Activated T-helper 1 cell treated with Interleukin-2 at 50 U/mL for 16 hours (primary cell): ENCODE results near the gene C16orf96.

Experiments used
- DNase-seq: peaks from one replicate; pipeline ENCODE4 v3.0.0-alpha.2; 2020; ENCODE audit warnings: low read depth

C16orf96 gene

DNA sequence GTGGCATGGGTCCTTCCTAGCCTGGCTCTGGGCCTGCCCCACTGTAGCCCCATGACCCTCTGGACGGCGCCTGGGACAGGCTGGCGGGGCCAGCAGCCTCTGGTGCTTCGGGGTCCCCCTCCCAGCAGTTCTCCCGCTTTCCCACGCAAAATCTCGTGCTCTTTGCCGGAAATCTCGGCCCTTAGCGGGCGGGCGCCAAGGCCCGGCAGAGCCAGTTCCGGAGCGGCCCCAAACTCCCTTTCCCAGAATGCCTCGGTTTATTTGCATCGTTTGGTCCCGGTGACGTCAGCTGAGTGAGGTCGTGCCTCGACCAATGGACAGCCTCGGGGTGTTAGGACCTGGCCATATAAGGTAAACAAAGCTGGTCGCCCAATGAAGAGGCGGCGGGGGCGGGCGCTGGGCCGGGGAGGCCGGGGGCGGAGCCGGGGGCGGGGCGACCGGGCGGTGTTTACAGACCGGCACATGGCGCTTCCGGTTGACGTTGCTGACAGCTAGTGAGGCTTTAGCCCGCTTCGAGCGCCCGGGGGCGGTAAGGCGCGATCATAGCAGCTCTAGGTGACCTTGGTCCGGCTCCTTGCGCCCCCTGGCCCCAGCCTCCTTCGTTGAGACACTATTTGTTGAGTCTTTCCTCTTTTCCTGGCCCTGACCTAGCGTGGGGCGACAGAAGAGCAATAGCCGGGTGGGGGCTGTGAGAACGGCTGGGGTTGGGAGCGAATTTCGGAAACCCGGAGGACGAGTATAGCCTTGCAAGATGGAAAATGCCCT is 60.1 kb downstream of the C16orf96 start:
- peak; percentile 97 for DNase-seq

DNA sequence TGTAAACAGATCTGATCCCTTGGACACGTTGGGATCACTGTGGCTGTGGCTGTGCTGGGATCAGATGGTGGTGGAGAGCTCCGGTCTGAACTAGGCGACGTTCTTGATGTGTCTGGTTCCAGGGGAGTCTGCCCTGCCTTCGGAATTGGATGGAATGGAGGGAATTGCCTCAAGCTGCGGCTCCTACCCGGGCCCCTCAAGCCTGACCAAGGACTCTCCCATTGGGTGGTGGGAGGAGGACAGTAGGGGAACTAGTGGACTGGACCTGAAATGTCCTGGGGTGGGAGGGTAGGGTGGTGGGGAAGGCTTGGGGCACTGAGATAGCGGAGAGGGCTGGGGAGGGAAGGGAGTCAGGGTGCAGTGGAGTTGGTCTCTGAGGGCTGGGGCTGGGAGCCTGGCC is 61.7 kb downstream of the C16orf96 start:
- no peak for DNase-seq

DNA sequence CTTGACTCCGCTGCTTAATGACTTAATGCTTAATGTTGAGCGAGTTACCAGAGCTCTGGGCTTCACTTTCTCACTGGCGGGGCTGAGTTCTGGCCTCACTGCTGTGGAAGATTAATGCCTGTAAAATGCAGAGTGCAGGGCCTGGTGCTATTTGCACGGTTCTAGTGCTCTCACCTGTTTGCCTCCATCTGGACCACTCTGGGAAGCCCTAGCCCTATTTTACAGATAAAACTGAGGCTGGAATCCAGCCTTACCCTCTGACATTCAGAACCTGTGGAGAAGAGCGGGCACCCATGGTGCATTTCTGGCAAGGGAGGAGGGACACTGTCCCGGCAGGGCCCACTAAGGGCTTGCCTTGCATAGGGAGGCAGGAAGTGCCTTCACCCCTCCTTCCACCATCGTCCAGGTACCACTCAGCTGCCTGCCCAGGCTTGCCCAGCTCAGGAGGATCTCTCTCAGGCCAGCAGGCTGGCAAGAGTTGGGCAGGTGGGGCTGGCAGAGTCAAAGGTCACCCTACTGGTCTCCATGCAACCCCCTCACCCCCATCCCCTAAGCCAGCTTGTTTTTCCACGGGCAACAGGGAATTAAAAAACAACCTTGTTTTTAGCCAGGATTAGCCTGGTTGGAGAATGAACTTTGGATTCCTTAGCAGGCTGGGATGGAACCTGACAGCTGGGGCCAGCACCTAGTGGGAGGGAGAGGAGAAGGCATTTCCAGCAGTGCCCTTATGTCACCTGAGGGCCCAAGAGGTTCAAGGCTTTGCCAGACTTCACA is 62.7 kb downstream of the C16orf96 start:
- DNase-seq, result no peak

DNA sequence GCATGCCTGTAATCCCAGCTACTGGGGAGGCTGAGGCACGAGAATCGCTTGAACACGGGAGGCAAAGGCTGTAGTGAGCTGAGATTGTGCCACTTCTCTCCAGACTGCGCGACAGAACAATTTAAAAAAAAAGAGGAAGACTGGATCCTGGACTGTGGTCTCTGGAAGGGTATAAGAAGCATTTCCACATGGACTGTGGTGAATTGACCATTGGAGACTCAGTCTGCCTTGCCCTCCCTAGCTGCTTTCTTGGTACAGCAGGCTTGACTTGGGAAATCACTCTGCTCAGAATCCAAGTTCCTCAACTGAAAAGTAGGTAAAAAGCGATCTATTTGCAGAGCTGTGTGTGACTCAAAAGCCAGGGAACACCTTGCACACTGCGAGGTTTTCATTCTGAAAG is 67.5 kb downstream of the C16orf96 start:
- no peak for DNase-seq

DNA sequence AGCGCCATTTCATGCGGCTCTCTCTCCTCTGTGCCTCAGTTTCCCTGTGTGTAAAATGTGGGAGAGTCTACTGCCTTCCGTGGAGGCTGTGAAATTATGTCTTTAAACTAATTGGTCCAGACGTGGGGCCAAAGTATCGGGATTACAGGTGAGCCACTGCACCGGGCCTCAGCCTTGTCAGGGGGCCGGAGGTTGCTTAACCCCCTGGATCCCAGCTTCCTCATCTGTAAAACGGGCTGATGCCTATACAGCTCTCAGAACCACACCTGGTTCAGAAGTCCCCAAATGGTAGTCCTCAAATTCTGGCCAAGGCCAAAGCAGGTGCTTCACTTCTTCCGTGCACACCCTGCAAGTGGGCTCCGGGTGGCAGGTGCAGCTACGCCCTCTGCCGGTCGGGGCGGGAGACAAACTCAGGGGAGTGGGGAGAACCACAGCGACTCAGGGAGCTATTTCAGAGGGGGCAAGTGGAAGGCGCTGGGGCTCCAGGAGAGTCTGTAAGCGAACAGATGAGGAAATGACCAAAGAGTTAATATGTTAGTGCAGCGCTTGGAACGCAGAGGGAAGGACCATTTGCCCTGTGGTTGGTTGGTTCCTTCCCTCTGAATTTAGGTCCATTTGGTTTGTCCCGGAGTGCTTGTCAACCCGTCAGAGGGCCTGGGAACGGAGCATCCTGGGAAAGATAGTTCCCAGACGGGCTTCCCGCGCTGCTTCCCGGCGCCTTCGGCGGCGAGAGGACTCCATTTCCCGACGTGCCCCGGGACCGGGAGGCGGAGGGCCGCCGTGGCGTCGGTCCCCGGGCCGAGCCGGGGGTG is 68.1 kb downstream of the C16orf96 start, which contains the start of gene MGRN1:
Gene MGRN1, plus strand, starts transcription at position 812 of the 812 bp plus-strand sequence. CDS start 135 bp downstream, outside the sequence.
- peak; percentile 86 for DNase-seq

DNA sequence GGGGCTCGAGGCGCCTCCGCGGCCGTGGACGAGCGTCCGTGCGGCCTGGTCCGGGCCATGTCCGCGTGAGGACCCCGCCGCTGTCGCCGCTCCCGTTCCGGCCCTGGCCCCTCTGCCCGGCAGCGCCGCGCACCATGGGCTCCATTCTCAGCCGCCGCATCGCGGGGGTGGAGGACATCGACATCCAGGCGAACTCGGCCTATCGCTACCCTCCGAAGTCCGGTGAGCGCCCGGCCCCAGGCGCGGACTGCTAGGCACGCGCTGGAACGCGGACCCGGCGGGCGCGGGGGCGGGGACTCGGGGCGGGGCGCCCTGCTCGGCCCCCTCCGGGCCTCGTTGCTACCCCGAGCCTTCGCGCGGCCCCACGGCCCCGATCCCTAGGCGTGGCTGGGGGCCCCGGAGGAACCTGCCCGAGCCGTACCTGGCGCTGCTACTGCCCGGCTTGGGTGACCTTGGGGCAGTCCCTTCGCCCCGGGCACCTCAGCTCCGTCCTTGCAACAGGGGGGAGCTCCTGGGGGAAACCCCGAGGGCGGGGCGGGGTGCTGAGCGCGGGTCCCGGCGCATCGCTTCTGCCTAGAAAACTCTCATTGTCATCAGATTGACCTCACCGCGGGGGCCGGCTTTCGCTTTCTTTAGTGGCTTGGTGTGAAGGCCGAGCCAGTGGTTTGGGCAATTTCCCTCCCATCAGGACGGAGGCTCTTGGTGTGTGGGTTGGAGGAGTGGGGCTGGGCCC is 68.9 kb downstream of the C16orf96 start:
- peak; percentile 30 for DNase-seq

DNA sequence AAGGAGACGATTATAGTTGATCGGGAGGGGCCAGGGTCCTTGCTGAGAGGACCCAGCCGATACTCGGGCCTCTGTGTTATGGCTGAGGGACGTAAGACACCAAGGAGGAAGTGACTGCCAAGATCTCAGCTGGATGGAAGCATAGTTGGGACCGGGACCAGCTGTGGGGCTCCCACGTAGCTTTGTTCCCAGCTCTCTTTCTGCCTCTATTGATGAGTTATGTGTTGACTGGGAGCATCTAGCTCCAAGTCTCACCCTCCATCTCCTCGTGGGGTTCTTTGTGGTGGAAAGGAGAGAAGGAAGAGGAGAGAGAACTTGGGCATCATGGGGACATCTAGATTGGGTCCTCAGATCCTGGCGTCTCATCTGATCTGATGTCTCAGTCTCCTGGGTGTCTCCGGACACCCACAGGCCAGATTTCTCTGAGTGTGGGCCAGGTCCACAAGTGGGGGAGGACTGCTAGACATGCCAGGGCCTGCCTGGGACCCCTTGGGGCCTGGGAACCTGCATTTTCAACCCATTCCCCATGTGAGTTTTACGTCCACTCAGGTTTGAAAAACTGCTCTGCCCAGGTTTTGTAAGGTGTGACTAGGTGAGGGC is 69.5 kb downstream of the C16orf96 start:
- no peak for DNase-seq

DNA sequence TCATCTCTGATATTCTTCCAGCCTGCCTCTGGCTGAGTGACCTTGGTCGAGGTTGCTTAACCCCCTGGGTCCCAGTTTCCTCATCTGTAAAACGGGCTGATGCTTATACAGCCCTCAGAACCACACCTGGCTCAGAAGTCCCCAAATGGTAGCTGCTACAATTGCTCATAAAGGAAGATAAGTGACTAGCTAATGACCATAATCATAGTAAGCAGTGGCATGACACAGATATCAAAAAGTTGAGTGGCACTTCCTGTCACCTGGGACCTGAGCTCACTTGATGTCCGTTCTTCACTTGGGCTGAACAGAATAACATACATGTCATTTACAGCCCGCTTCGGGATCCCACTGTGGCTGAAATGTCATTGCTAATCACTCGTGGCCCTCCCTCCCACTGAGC is 70.3 kb downstream of the C16orf96 start:
- DNase-seq, result no peak

DNA sequence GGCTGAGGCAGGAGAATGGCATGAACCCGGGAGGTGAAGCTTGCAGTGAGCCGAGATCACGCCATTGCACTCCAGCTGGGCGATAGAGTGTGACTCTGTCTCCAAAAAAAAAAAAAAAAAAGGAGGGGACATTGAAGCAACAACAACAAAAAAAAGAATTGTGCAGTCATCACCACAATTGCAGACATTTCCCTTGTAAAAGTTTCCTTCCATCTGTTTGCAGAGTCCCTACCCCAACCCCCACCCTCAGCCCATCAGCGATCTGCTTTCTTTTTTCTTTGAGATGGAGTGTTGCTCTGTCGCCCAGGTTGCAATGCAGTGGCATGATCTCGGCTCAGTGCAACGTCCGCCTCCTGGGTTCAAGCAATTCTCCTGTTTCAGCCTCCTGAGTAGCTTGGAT is 72.1 kb downstream of the C16orf96 start:
- no peak for DNase-seq

DNA sequence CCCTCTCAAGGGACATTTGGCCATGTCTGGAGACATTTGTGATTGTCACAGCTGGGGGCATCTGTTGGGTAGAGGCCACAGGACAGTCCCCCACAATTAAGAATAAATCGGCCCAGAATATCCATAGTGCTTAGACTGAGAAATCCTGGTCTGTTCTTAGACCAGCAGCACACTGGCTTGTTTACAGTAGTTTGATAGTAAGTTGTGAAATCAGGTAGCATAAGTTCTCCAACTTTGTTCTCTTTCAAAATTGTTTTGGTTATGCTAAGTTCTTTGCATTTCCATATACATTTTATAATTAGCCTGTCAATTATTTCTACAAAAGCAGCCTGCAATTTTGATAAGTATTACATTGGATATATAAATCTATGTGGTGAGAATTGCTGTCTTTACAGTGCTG is 75.3 kb downstream of the C16orf96 start:
- DNase-seq, result no peak

DNA sequence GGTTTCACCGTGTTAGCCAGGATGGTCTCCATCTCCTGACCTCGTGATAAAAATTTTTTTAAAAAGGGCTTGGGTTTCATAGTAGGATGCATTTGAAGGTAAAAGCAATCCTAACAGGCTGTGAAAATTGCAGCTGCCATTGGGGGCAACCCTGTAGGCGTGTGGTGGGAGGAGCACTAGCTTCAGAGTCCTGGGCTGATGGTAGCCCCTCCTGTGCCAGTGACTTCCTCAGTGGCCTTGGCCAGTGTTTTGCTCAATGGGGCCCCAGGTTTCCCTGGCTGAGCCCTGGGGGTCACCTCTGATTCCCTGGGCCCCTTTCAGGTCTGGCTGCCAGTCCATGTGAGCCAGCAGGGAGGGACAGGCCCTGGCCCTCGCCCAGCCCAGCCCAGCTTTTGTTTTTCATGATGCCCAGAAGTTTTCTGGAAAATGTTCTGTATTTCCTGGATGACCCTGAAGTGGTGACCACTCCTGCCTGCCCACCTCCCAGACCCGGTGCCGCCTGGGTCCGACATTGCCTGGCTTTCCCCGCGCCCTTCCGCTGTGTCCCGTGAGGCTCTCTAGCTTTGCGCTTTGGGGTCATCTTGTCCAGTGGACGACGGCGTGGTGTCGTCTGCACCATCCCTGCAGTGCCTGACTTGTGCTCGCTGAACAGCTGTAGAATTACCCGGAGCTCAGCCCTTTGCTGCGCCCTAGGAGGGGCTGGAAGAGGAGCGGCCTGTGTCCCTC is 77.9 kb downstream of the C16orf96 start:
- no peak for DNase-seq

DNA sequence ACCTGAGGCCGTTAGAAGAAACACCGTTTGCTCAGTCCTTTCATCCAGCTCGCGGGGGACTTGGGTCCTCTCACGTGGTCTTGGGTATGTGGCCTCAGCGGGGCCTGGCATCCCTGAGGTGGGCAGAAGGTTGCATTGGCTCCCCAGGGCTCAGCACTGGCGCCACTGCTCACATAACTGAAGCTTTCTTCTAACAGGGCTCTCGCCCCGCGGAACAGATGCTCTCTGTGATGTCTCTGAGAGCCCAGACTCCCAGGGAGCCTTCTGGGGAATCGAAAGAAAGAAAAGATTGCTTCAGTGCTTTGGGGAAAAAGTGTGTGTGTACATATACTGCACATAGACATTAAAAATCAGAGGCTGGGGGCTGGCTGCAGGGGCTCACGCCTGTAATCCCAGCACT is 78.6 kb downstream of the C16orf96 start:
- DNase-seq, result no peak

DNA sequence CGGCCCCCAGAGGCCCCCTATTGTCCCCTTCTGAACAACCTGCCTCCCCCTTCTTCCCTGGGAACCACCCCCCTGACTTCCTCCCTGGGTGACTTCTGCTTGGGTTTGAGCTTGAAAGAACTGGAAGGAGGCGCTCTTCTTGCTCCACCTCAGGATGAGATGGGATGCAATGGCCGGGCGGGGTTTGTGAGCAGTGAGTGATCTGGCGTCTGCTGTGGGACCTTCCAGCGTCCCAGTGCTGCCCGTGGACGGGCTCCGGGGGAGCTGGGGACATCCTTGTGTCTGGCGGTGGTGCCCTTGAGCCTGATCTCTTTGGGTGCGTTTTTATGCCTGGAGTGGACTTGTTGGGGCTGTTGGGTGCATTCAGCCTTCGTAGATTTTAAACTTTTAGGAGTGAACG is 80.1 kb downstream of the C16orf96 start:
- no peak for DNase-seq

DNA sequence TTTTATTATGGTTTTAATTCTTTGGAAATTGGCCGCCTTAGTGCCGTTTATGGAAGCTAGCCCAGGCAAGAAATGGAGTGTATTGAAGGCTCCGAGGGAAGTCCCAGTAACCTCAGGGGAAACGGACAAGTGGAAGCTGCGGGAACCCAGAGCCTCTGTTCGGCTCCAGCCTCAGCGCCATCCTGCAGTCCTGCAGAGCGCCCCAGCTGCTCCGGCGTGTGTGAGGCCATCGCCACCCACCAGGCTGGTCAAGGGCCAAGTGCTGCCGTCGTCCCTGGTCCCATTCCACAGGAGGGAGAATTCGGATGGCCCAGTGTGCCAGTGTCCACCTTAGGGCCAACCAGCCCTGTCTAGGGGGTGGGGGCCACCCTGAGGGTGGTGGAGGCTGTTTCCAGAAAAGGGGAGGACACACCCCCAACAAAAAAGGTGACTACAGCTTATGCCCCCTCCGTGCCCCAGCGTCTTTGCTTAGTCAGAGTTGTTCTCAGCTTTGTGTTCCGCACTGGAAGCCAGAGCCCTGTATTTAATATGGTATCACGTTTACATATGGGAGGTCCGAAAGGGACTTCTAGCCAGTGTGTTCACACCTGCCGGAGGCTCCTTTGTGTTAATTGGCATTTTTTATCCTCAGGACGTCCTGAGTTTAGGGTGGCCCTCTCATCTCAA is 81.5 kb downstream of the C16orf96 start:
- no peak for DNase-seq

DNA sequence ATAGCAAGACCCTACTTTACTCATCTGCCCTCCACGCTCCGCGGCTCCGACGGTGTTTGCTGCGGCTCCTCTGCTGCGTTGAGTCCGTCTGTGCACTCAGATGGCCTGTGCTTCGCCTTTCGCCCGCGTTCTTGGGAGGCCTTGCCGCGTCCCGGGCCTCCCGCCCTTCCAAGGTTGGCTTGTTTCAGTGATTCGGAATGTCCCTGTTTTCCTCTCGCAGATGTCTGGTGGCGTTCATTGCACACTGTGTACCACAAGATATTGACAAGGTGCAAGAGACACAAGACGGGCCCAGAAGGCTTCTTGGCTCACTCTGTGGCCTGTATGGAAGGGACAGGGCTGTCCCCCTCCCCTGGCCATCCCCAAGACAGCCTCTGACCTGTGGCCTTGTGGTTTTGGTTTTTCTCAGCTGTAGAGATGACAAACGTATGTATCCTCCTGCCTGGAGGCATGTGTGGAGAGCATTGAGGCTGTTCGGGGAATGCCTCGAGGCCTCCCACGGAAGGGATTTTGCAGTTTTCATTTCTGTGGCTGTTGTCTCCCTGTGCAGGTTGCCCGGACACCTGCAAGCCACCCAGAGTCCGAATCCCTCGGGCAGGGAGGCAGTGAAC is 83.9 kb downstream of the C16orf96 start:
- DNase-seq, result no peak

DNA sequence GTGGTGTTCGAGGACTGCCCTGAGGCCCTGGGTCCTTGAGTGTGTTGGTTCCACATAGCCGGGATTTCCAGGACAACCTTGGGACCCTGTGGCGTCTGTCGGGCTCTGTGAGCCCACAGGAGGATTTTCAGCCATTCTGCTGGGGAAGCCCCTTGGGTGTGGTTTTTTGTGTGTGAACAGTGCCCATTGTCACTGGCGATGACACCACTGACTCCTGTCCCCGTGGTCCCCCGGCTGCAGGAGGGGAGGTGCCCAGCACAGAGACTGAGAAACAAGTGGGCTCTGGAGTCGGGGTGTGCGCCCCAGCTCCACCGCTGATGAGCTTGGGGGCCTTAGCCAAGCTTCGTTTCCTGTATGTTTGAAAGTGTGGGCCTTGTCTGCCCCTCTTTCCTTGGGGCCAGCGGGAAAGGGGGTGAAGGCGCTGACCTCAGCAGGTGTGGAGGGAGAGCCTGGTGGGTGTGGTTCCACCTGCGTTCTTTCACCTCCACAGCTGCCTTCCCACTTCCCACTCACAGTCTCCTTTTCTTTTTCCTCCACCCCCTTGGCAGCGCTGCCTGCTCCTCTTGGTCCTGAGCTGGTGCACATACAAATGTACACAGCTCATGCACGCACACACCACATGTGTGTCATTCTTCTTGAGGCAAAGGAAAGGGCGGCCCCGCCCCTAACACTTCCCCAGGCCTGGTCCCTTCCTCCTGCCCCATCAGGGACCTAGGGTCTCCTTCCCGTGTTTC is 84.6 kb downstream of the C16orf96 start:
- no peak for DNase-seq

DNA sequence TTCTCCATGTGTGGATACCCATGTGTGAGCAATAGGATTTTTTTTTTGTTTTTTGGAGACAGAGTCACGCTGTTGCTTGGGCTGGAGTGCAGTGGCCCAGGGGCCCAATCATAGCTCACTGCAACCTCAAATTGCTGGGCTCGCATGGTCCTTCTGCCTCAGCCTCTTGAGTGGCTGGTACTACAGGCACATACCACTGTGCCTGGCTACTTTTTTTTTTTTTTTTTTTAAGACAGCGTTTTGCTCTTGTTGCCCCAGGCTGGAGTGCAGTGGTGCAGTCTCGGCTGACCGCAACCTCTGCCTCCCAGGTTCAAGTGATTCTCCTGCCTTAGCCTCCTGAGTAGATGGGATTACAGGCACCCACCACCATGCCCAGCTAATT is 85.2 kb downstream of the C16orf96 start:
- no peak for DNase-seq

DNA sequence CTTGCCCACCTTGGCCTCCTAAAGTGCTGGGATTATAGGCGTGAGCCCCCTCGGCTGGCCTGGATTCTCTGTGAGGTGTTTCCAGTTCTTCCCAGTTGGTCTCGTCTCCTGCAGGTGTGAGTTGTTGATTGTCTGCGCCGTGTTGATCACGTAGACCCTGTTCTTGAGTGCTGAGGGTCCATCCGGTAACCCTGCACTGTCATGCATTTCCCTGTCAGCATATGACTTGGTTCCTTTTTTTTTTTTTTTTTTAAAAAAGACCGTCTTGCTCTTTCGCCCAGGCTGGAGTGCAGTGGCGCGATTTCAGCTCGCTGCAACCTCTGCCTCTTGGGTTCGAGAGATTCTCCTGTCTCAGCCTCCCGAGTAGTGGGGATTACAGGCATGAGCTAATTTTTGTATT is 85.8 kb downstream of the C16orf96 start:
- no peak for DNase-seq
